Stimulated activated CD8-positive, alpha-beta memory T cell treated with anti-CD3 and anti-CD28 coated beads, Interleukin-12 subunit alpha, Interleukin-12 subunit beta, amount 100 ng/mL, for 24 hours (primary cell): ENCODE measurements around the gene ABCB9.
A peak's percentile ranks its signal among the peaks of the same experiment; 100 is the strongest.

Experiments used
- DNase-seq: peaks from one replicate; pipeline ENCODE4 v3.0.0-alpha.2; 2020; ENCODE audit errors: extremely low read depth

The ABCB9 gene

GRCh38 chr12:122981587-122982476, 15.6 kb upstream of the ABCB9 start:
- DNase-seq, result no peak

- DNase-seq, result no peak
These were observed 14.8 kb upstream of the ABCB9 start for GRCh38 chr12:122981036-122981471.

GRCh38 chr12:122980183-122981035, 14.1 kb upstream of the ABCB9 start, which contains the start of gene ARL6IP4:
ARL6IP4 (plus strand) TSS chr12:122980681; CDS start chr12:122981140, 459 bp downstream.
- peak; percentile 31 for DNase-seq

- no peak for DNase-seq
These were observed 13.6 kb upstream of the ABCB9 start for GRCh38 chr12:122979908-122980182.

GRCh38 chr12:122979001-122979907, 13.0 kb upstream of the ABCB9 start:
- DNase-seq, result no peak

- DNase-seq, result no peak
These were observed 12.3 kb upstream of the ABCB9 start for GRCh38 chr12:122978507-122978955.

GRCh38 chr12:122977655-122978392, 11.6 kb upstream of the ABCB9 start:
- DNase-seq, result no peak

- DNase-seq, result no peak
These were observed 10.9 kb upstream of the ABCB9 start for GRCh38 chr12:122977153-122977552.

- DNase-seq, result no peak
These were observed 10.3 kb upstream of the ABCB9 start for GRCh38 chr12:122976648-122976975.

GRCh38 chr12:122975790-122976647, 9.8 kb upstream of the ABCB9 start:
- no peak for DNase-seq

- peak; percentile 91 for DNase-seq
These were observed 8.9 kb upstream of the ABCB9 start, which contains the start of gene OGFOD2 for GRCh38 chr12:122974892-122975789. OGFOD2 (plus strand) TSS chr12:122975244; CDS start chr12:122975252, 8 bp downstream.

- peak; percentile 95 for DNase-seq
These were observed 8.1 kb upstream of the ABCB9 start for GRCh38 chr12:122974274-122974891.

- DNase-seq, result no peak
These were observed 3.4 kb upstream of the ABCB9 start for GRCh38 chr12:122969676-122970075.

GRCh38 chr12:122968104-122968503, 1.8 kb upstream of the ABCB9 start:
- no peak for DNase-seq

GRCh38 chr12:122966743-122967550, 684 bp upstream of the ABCB9 start:
- no peak for DNase-seq

GRCh38 chr12:122965321-122965751, 927 bp downstream of the ABCB9 start:
- DNase-seq, result no peak

GRCh38 chr12:122964439-122965257, 1.6 kb downstream of the ABCB9 start:
- DNase-seq, result no peak
